ENCODE results near the gene KCNG2. TPM values are rescaled to one million over a fixed set of nuclear protein-coding genes. Genes with fewer than 3 reads are reported as not detected.

The KCNG2 gene
- total and polyA plus RNA-seq, 2 of the 8 experiments (the other 6 are each of a cell fraction or from before 2014, with no cell fraction given) = 0.19 to 0.74 TPM

DNA sequence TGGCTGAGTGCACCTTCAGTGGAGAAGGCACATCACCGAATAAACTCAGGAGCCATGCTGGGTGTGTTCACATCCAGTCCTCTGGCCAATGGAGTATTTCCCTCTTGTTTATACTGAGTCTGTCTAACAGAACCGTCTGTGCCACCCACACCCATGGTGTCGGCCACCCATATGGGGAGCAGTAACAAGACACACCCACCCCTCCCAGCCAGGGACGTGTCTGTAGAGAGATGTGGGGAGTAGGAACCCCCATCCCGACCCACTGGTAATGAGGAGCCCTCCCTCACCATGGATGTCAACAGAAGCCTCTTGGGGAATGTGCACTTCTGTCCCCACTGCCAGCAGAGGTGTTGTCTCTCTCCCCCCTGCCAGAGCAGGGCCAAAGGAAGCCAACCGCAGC is 37.1 kb downstream of the KCNG2 start (continued):
- TF ChIP-seq TEAD4 (IDR thresholded peaks at IDR 0.05; ENCODE audit: low read depth, low read length) = no peak
- TF ChIP-seq POLR2A (IDR thresholded peaks at IDR 0.05; ENCODE audit: control extremely low read depth in 1 of 2, low read depth in 2 of 2, low read length in 2 of 2) = no peak
- no peak for TF ChIP-seq CREB1 (IDR thresholded peaks at IDR 0.05)

All from H1 (cell line).